A549 (cell line): Measurements from ENCODE around the gene GOLT1B.

Source experiments
- BHLHE40 ChIP-seq: IDR thresholded peaks from 2 replicates; pipeline ENCODE4 v1.6.1; 2012; ENCODE audit warnings: low read depth, low read length, inconsistent platforms
- CTCF ChIP-seq: fragments of >200 bp; sonication (Bioruptor Twin); formaldehyde crosslinking; IDR thresholded peaks from 3 replicates; pipeline ENCODE4 v1.5.1; 2016
- ELK1 ChIP-seq: fragments of 150-350 bp; IDR thresholded peaks from 2 replicates; pipeline ENCODE4 v1.6.1; 2014; ENCODE audit warnings: low read depth, mild to moderate bottlenecking, low read length
- EP300 ChIP-seq, 2 experiments: fragments of >200 bp; sonication (Bioruptor Twin); formaldehyde crosslinking; IDR thresholded peaks; 2 replicates in 1 of 2; 3 replicates in 1 of 2; pipeline ENCODE4 v1.6.1; 2016 to 2017
- JUNB ChIP-seq: fragments of >200 bp; sonication (Bioruptor Twin); formaldehyde crosslinking; IDR thresholded peaks from 2 replicates; pipeline ENCODE4 v1.6.1; 2016
- POLR2A ChIP-seq: IDR thresholded peaks from 2 replicates; pipeline ENCODE4 v1.6.1; 2012; ENCODE audit warnings: mild to moderate bottlenecking, low read length
- RCOR1 ChIP-seq: fragments of 150-350 bp; IDR thresholded peaks from 2 replicates; pipeline ENCODE4 v1.6.1; 2014; ENCODE audit warnings: antibody characterized with exemption, low read length, low read depth
- REST ChIP-seq: fragments of 200-600 bp; sonication (generic); IDR thresholded peaks from 2 replicates; pipeline ENCODE4 v1.6.1; 2016; ENCODE audit warnings: antibody characterized with exemption, mild to moderate bottlenecking, moderate library complexity
- RFX5 ChIP-seq: fragments of 450-650 bp; IDR thresholded peaks from 2 replicates; pipeline ENCODE4 v1.7.1; 2014; ENCODE audit warnings: antibody characterized with exemption, mild to moderate bottlenecking, moderate library complexity
- SMC3 ChIP-seq: fragments of >200 bp; sonication (Bioruptor Twin); formaldehyde crosslinking; IDR thresholded peaks from 3 replicates; pipeline ENCODE4 v1.6.1; 2018; ENCODE audit warnings: inconsistent platforms
- SREBF2 ChIP-seq: fragments of 450-650 bp; IDR thresholded peaks from 2 replicates; pipeline ENCODE4 v1.6.1; 2014; ENCODE audit warnings: mild to moderate bottlenecking, moderate library complexity
- ZNF302 ChIP-seq: fragments of 250-450 bp; sonication (Bioruptor Pico); IDR thresholded peaks from 2 replicates; pipeline ENCODE4 v1.9.0; 2021; ENCODE audit warnings: inconsistent platforms, mild to moderate bottlenecking, moderate library complexity

- TF ChIP-seq RFX5 (no peak), ZNF302 (CRISPR knock-in tag) (no peak), CTCF (no peak), POLR2A (no peak), REST (no peak), BHLHE40 (no peak), SMC3 (no peak), ELK1 (no peak), RCOR1 (no peak), JUNB (no peak), SREBF2 (no peak), EP300 (IDR thresholded peaks at IDR 0.05) (no peak)
These were observed 1.3 kb downstream of the GOLT1B start for GRCh38 chr12:21502872-21503271.
